Measurements from ENCODE around the gene ERCC2. TPM values are rescaled to one million over a fixed set of nuclear protein-coding genes. Genes with fewer than 3 reads are reported as not detected.

Gene ERCC2
- total and polyA plus RNA-seq, 2 of the 8 experiments (the other 6 are each of a cell fraction or from before 2014, with no cell fraction given) = 107 to 117 TPM

- H2AFZ ChIP-seq (ENCODE audit: low read length) = no peak overlapping the region
- H3K9me3 ChIP-seq (ENCODE audit: insufficient read depth in 2 of 2, low read depth in 1 of 2, low read length in 1 of 2) = no peaks in the 10 kb centered on the region
- H3K4me1 ChIP-seq (replicated peaks in 1 of 4; ENCODE audit: control insufficient read depth in 3 of 4, insufficient read depth in 4 of 4, low read length in 3 of 4) = no peaks in the 10 kb centered on the region
- no peak overlapping the region for H3K56ac ChIP-seq (replicated peaks; ENCODE audit: insufficient read length, low read depth, low read length)
- H3K9ac ChIP-seq (replicated peaks in 1 of 4; ENCODE audit: extremely low read depth in 1 of 4, low read depth in 3 of 4, low read length in 3 of 4) = no peak overlapping the region
- H3K4ac ChIP-seq (replicated peaks; ENCODE audit: insufficient read length, low read depth, low read length) = no peak overlapping the region
- no peaks in the 10 kb centered on the region for H3K23me2 ChIP-seq (ENCODE audit: low read depth, low read length)
- H2AK5ac ChIP-seq (ENCODE audit: low read depth, low read length) = no peak overlapping the region
- no peak overlapping the region for H2BK20ac ChIP-seq (ENCODE audit: low read length)
- TF ChIP-seq CHD1 (IDR thresholded peaks at IDR 0.05; ENCODE audit: low read depth, low read length) = no peak
- TF ChIP-seq BRCA1 (IDR thresholded peaks at IDR 0.05; ENCODE audit: low read depth, low read length) = no peak
- TF ChIP-seq HDAC6 (IDR thresholded peaks at IDR 0.05; ENCODE audit: low read depth, low read length) = no peak
- no peak overlapping the region for H4K5ac ChIP-seq (ENCODE audit: insufficient read length, low read depth, low read length)
- H3K36me3 ChIP-seq (ENCODE audit: control insufficient read depth in 2 of 4, insufficient read depth in 4 of 4, low read length in 3 of 4) = peaks cover 25 to 72% (median 56%) of the 10 kb centered on the region in 4 experiments
- no peak overlapping the region for H2BK120ac ChIP-seq (replicated peaks; ENCODE audit: low read depth, low read length)
- H3K79me1 ChIP-seq (ENCODE audit: low read depth, low read length) = peaks cover 2% of the 10 kb centered on the region; the same call in 1 of the 2 replicates
- H4K91ac ChIP-seq (replicated peaks; ENCODE audit: insufficient read length, low read length) = no peak overlapping the region
- H3K23ac ChIP-seq (ENCODE audit: insufficient read length) = no peak overlapping the region
- H4K20me1 ChIP-seq (replicated peaks in 1 of 2; ENCODE audit: control insufficient read depth in 1 of 2, insufficient read depth in 2 of 2, low read length in 2 of 2) = peaks cover 0 to 30% of the 10 kb centered on the region in 2 experiments
- WGBS, 2 experiments (ENCODE audit: extremely low coverage in 1 of 2, insufficient coverage in 1 of 2, insufficient read length in 1 of 2, insufficient replicate concordance in 2 of 2, low coverage in 1 of 2, low lambda C conversion rate in 2 of 2, missing lambda C conversion rate in 1 of 2) = 93% methylated on average over 9 of the region's 9 CpGs; no CpG with 5 or more reads in 1 of the 2 experiments
- no peak overlapping the region for H4K8ac ChIP-seq (ENCODE audit: extremely low read depth, insufficient read depth, low read length)
- no peak overlapping the region for H3K4me2 ChIP-seq (ENCODE audit: insufficient read depth in 1 of 2, low read depth in 2 of 2, low read length in 2 of 2)
- no peak overlapping the region for H3K18ac ChIP-seq (ENCODE audit: extremely low read depth, low read length)
- DNase-seq (ENCODE audit: low read depth in 1 of 2, low spot score in 2 of 2) (no peak), FAIRE-seq (no peak)
- POLR2A ChIA-PET (ENCODE audit: partially characterized antibody) = interaction anchor here (0.6 to 3.1 kb wide), 5 partner anchors 9 to 330 kb away, joined by 3 to 25 read pairs (median 4); no protein-coding TSS in a partner anchor
- H3K79me2 ChIP-seq (ENCODE audit: control insufficient read depth in 1 of 2, insufficient read depth in 2 of 2, low read length in 2 of 2) = no peaks in the 10 kb centered on the region
- H2BK5ac ChIP-seq (ENCODE audit: low read depth, low read length) = no peak overlapping the region
- no peak overlapping the region for H3K4me3 ChIP-seq (ENCODE audit: extremely low read depth in 1 of 4, insufficient read depth in 2 of 4, low read depth in 3 of 4, low read length in 4 of 4)
- no peak overlapping the region for H2BK12ac ChIP-seq (ENCODE audit: low read depth, low read length)
- no peak overlapping the region for H3K27ac ChIP-seq (ENCODE audit: low read depth, low read length)
- H3K14ac ChIP-seq (ENCODE audit: insufficient read length) = no peak overlapping the region
- no peaks in the 10 kb centered on the region for H3K27me3 ChIP-seq (replicated peaks in 1 of 4; ENCODE audit: control insufficient read depth in 3 of 4, extremely low read depth in 1 of 4, insufficient read depth in 3 of 4, low read length in 3 of 4)
- CTCF ChIA-PET (ENCODE audit: partially characterized antibody) = interaction anchor here (1.2 kb wide), 1 partner anchor 29 kb away, joined by 3 read pairs; no protein-coding TSS in a partner anchor
- H2BK15ac ChIP-seq (ENCODE audit: low read length) = no peak overlapping the region
These were observed 14.5 kb downstream of the ERCC2 start for GRCh38 chr19:45355910-45356309.
